ENCODE measurements around the gene ADCY4. TPM values are rescaled to one million over a fixed set of nuclear protein-coding genes. Genes with fewer than 3 reads are reported as not detected.

The ADCY4 gene
- total and polyA plus RNA-seq, 2 of the 13 experiments (the other 11 are each of a cell fraction or from before 2014, with no cell fraction given): 0.03 TPM; not detected in 1

DNA sequence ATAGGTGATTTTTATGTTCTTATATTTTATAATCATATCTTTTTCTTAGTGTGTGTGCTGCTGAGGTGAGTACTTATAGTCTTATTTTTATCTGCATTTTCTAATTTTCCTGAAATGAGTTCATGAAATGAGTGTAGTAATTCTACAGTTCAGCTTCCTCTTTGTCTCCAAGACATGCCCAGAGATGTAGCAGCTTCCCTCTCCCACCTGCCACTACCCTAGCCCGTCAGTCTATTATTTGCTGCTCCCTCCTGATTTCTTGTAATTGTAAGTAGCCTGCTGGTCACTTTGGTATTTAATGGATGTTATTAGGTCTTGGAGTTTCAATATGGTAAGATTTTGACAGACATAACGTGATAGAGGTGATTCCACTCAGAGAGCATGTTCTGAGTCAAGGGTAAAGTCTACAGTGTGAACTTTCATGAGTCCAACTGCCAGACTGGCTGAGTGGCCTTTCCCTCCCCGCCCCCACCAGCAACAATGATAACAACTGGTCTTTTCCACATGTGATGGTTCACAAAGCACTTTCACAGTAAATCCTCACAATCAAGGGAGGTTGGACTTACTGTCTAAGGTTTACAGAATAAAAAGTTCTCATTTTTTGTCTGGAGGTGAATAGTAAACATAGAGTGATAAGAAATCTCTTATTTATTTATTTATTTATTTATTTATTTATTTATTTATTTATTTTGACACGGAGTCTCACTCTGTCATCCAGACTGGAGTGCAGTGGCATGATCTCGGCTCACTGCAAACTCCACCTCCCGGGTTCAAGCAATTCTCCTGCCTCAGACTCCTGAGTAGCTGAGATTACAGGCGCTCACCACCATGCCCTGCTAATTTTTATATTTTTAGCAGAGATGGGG lies 9.2 kb upstream of the ADCY4 start (continued):
- TF ChIP-seq, protein P1, sequence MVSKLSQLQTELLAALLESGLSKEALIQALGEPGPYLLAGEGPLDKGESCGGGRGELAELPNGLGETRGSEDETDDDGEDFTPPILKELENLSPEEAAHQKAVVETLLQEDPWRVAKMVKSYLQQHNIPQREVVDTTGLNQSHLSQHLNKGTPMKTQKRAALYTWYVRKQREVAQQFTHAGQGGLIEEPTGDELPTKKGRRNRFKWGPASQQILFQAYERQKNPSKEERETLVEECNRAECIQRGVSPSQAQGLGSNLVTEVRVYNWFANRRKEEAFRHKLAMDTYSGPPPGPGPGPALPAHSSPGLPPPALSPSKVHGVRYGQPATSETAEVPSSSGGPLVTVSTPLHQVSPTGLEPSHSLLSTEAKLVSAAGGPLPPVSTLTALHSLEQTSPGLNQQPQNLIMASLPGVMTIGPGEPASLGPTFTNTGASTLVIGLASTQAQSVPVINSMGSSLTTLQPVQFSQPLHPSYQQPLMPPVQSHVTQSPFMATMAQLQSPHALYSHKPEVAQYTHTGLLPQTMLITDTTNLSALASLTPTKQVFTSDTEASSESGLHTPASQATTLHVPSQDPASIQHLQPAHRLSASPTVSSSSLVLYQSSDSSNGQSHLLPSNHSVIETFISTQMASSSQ (IDR thresholded peaks at IDR 0.05; ENCODE audit: low read depth): peak; percentile 4; the same call in 1 of the 2 replicates
- TF ChIP-seq, protein P1 (CRISPR knock-in tag; IDR thresholded peaks at IDR 0.05; ENCODE audit: borderline replicate concordance): no peak
- no peak for TF ChIP-seq DPF2 (CRISPR knock-in tag; IDR thresholded peaks at IDR 0.05; ENCODE audit: borderline replicate concordance, low read depth)

DNA sequence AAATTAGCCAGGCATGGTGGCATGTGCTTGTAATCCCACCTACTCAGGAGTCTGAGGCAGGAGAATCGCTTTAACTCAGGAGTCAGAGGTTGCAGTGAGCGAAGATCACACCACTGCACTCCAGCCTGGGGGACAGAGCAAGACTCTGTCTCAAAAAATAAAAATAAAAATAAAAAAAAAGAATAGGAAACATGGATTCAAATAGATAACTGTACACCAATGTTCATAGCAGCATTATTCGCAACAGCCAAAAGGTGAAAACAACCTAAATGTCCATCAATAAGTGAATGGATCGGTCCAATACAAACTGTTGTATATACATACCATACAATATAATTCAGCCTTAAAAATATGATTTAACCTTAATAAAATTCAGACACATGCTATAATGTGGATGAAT lies 8.0 kb upstream of the ADCY4 start:
- Histone ChIP-seq H3K27me3 (ENCODE audit: control insufficient read depth in 1 of 2, insufficient read depth in 2 of 2, low read length in 2 of 2) (peaks cover 4 to 23% of the 10 kb centered on the region in 2 experiments; a peak in 3 of 5 replicates), H3K9ac (ENCODE audit: insufficient read depth, low read depth, low read length) (no peak overlapping the region), H4K20me1 (ENCODE audit: insufficient read depth, low read length) (no peaks in the 10 kb centered on the region), H3K36me3 (replicated peaks in 1 of 2; ENCODE audit: control insufficient read depth in 1 of 2, insufficient read depth in 2 of 2, low read length in 2 of 2) (no peaks in the 10 kb centered on the region), H3K79me2 (ENCODE audit: insufficient read depth, low read length) (no peaks in the 10 kb centered on the region), H2AFZ (ENCODE audit: low read length) (no peak overlapping the region), H3K4me3 (replicated peaks in 1 of 3; ENCODE audit: insufficient read depth in 1 of 3, low read depth in 2 of 3, low read length in 3 of 3) (no peak overlapping the region), H3K4me2 (ENCODE audit: low read depth, low read length) (no peak overlapping the region), H3K9me3 (ENCODE audit: low read length) (no peaks in the 10 kb centered on the region), H3K4me1 (ENCODE audit: insufficient read depth, low read length) (peaks cover 8% of the 10 kb centered on the region), H3K27ac (ENCODE audit: extremely low read length, insufficient read depth, low read length) (no peak overlapping the region)
- FAIRE-seq (no peak), DNase-seq (ENCODE audit: low spot score) (no peak), ATAC-seq (no peak)
- intact Hi-C loops (cut with micrococcal nuclease; ENCODE audit: unreplicated experiment) (no loop called here), in situ Hi-C loops (cut with HindIII; ENCODE audit: extremely low pct_ligation_motif_present, low pct_unique_long_range_greater_than_20kb) (no loop called here)
- ChIA-PET POLR2A (no interaction called here), CTCF (ENCODE audit: low intra/inter-chr PET ratio, low total read pairs) (no interaction called here)
- 74% methylated on average over 4 of the region's 4 CpGs for WGBS (ENCODE audit: low lambda C conversion rate)
- TF ChIP-seq ZSCAN25 (CRISPR knock-in tag; IDR thresholded peaks at IDR 0.05) (no peak), ZNF3 (CRISPR knock-in tag; IDR thresholded peaks at IDR 0.05) (no peak), NCOR1 (IDR thresholded peaks at IDR 0.05; ENCODE audit: borderline replicate concordance, low read length) (no peak), ZNF260 (CRISPR knock-in tag; IDR thresholded peaks at IDR 0.05; ENCODE audit: borderline replicate concordance, low read depth) (no peak), HES4 (CRISPR knock-in tag; IDR thresholded peaks at IDR 0.05; ENCODE audit: borderline replicate concordance) (no peak), GATAD1 (CRISPR knock-in tag; IDR thresholded peaks at IDR 0.05) (no peak), ZNF841 (CRISPR knock-in tag; IDR thresholded peaks at IDR 0.05; ENCODE audit: borderline replicate concordance) (no peak), ZNF570 (CRISPR knock-in tag; IDR thresholded peaks at IDR 0.05; ENCODE audit: borderline replicate concordance) (no peak)
- TF ChIP-seq, protein P2, sequence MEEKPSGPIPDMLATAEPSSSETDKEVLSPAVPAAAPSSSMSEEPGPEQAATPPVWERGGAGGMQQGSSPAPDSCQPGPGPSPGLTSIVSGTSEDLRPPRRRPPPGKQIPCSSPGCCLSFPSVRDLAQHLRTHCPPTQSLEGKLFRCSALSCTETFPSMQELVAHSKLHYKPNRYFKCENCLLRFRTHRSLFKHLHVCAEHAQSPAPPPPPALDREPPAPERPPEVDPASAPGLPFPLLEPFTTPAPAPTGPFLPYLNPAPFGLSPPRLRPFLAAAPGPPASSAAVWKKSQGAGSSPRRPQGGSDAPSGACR (CRISPR knock-in tag; IDR thresholded peaks at IDR 0.05): no peak
- TF ChIP-seq, protein P3, sequence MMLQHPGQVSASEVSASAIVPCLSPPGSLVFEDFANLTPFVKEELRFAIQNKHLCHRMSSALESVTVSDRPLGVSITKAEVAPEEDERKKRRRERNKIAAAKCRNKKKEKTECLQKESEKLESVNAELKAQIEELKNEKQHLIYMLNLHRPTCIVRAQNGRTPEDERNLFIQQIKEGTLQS (CRISPR knock-in tag; IDR thresholded peaks at IDR 0.05): no peak
- BruUV-seq (replicated peaks): no TSS peak

Measured in HepG2 (cell line).